Keratinocyte (primary cell): Measurements from ENCODE around the gene AIG1. TPM values are rescaled to one million over a fixed set of nuclear protein-coding genes. Genes with fewer than 3 reads are reported as not detected.

Experiments
- DNase-seq: peaks from one replicate; pipeline ENCODE4 v3.0.0-alpha.2; 2011; ENCODE audit warnings: low read depth, missing footprints, low spot score
- FAIRE-seq: peaks from 2 replicates; lab custom pipeline; 2011; peaks lifted over from hg19 to GRCh38; lab: Jason Lieb, UNC
- H2AFZ ChIP-seq: 2 replicates; pipeline ENCODE4 v1.6.0; 2012; ENCODE audit warnings: low read length, control low read depth, inconsistent platforms; ENCODE audit not compliant: control insufficient read depth
- H3K27ac ChIP-seq: 2 replicates; pipeline ENCODE4 v1.5.1; 2011; ENCODE audit warnings: low read length; ENCODE audit not compliant: control insufficient read depth, insufficient read depth
- H3K27me3 ChIP-seq: 3 replicates; pipeline ENCODE4 v1.6.0; 2011; ENCODE audit warnings: low read length; ENCODE audit not compliant: control insufficient read depth, insufficient read depth; ENCODE audit errors: extremely low read depth
- H3K36me3 ChIP-seq, 2 experiments: 2 replicates in 1 of 2; 3 replicates in 1 of 2; pipeline ENCODE4 v1.5.1; 2011; ENCODE audit warnings: low read length in 2 of 2, mild to moderate bottlenecking in 1 of 2; ENCODE audit not compliant: control insufficient read depth in 2 of 2, insufficient read depth in 2 of 2; ENCODE audit errors: extremely low read depth in 1 of 2
- H3K4me1 ChIP-seq: 3 replicates; pipeline ENCODE4 v1.5.1; 2011; ENCODE audit warnings: low read length; ENCODE audit not compliant: control insufficient read depth, insufficient read depth; ENCODE audit errors: extremely low read depth
- H3K4me2 ChIP-seq: 3 replicates; pipeline ENCODE4 v1.6.0; 2011; ENCODE audit warnings: low read depth, low read length; ENCODE audit not compliant: control insufficient read depth, insufficient read depth; ENCODE audit errors: extremely low read depth
- H3K4me3 ChIP-seq, 3 experiments: fragments of 200-600 bp in 1 of 3; sonication (generic) in 1 of 3; 2 replicates in 2 of 3; 3 replicates in 1 of 3; pipeline ENCODE4 v1.5.1; 2011 to 2016; ENCODE audit warnings: low read length in 3 of 3, mild to moderate bottlenecking in 3 of 3, control low read depth in 2 of 3, inconsistent platforms in 1 of 3, low read depth in 1 of 3, mixed read lengths in 1 of 3, mixed run types in 1 of 3, moderate library complexity in 1 of 3; ENCODE audit not compliant: control insufficient read depth in 2 of 3, insufficient read depth in 2 of 3; ENCODE audit errors: extremely low read depth in 1 of 3
- H3K79me2 ChIP-seq: 2 replicates; pipeline ENCODE4 v1.6.0; 2012; ENCODE audit warnings: low read length; ENCODE audit not compliant: control insufficient read depth, insufficient read depth
- H3K9ac ChIP-seq: 3 replicates; pipeline ENCODE4 v1.6.0; 2011; ENCODE audit warnings: low read length; ENCODE audit not compliant: control insufficient read depth, insufficient read depth; ENCODE audit errors: extremely low read depth
- H3K9me1 ChIP-seq: 3 replicates; pipeline ENCODE4 v1.6.0; 2011; ENCODE audit warnings: low read length; ENCODE audit not compliant: control insufficient read depth, insufficient read depth; ENCODE audit errors: extremely low read depth
- H3K9me3 ChIP-seq: 2 replicates; pipeline ENCODE4 v1.5.1; 2012; ENCODE audit warnings: low read depth, low read length; ENCODE audit not compliant: control insufficient read depth
- H4K20me1 ChIP-seq: 3 replicates; pipeline ENCODE4 v1.6.0; 2011; ENCODE audit warnings: low read length; ENCODE audit not compliant: control insufficient read depth, insufficient read depth; ENCODE audit errors: extremely low read depth
- EZH2 ChIP-seq: IDR thresholded peaks from one replicate; pipeline ENCODE4 v1.6.1; 2012; ENCODE audit warnings: inconsistent platforms, mild to moderate bottlenecking, low read length, moderate library complexity
- dilution Hi-C: fragments of 300-500 bp; cut with MboI; formaldehyde crosslinking; loops from one replicate; pipeline ENCODE4 v1.7.0; 2020; ENCODE audit warnings: low sequenced_read_pairs; ENCODE audit not compliant: extremely low pct_ligation_motif_present
- polyA plus RNA-seq, 5 experiments: library from polyadenylated mRNA; depleted of rRNA in 3 of 5; stranded (reverse) in 3 of 5; stranded (forward) in 1 of 5; unstranded in 1 of 5; fragments of >200 nt; gene quantifications; 1 replicate in 1 of 5; 2 replicates in 3 of 5; 3 replicates in 1 of 5; pipeline versions ENCODE4 v1.2.1 to v1.2.3, GENCODE V29; 2011 to 2012; ENCODE audit warnings: missing spikeins in 2 of 5, low read depth in 1 of 5, low replicate concordance in 1 of 5
- TF ChIP-seq, protein P1 (sequence below), 3 experiments: IDR thresholded peaks in 1 of 3; conservative IDR thresholded peaks in 1 of 3; optimal IDR thresholded peaks in 1 of 3; 2 replicates in 2 of 3; 3 replicates in 1 of 3; pipeline versions ENCODE3 to v1.5.1; 2011; ENCODE audit warnings: low read length in 3 of 3, mild to moderate bottlenecking in 3 of 3, moderate library complexity in 2 of 3, control low read depth in 1 of 3, inconsistent platforms in 1 of 3; ENCODE audit not compliant: insufficient read depth in 2 of 3; ENCODE audit errors: extremely low read depth in 1 of 3

AIG1 gene
- polyA plus RNA-seq, 1 donor (not counting 4 experiments of a cell fraction or from before 2014, with no cell fraction given), result 77.1 TPM

DNA sequence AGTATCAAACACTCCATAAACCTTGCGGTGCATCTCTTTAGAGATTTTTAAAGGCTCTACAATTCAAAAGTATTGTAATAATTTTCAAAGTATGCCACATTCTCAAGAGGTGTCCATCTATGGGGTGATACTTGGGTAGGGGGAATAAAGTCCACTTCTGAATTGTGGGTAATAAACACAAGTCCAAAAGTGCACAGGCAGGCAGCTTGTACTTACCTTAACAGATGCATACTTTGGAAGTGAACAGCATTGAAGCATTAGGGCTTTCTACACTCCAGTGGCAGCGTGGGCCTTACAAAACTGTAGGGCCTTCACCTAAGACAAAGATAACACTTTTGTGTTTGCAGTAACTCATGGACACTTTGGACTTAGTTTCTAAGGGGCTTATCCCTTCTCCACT, 58.6 kb downstream of the AIG1 start:
- H3K27ac ChIP-seq, result no peak overlapping the region
- no peaks in the 10 kb centered on the region for H4K20me1 ChIP-seq
- no peak overlapping the region for H3K4me3 ChIP-seq
- DNase-seq, result no peak
- FAIRE-seq, result no peak
- dilution Hi-C loops, result no loop called here
- no peak overlapping the region for H3K4me2 ChIP-seq
- H3K9ac ChIP-seq, result no peak overlapping the region
- no peaks in the 10 kb centered on the region for H3K36me3 ChIP-seq
- peaks cover 3% of the 10 kb centered on the region for H3K9me1 ChIP-seq
- no peak overlapping the region for H2AFZ ChIP-seq
- H3K79me2 ChIP-seq, result no peaks in the 10 kb centered on the region
- TF ChIP-seq, protein P1, sequence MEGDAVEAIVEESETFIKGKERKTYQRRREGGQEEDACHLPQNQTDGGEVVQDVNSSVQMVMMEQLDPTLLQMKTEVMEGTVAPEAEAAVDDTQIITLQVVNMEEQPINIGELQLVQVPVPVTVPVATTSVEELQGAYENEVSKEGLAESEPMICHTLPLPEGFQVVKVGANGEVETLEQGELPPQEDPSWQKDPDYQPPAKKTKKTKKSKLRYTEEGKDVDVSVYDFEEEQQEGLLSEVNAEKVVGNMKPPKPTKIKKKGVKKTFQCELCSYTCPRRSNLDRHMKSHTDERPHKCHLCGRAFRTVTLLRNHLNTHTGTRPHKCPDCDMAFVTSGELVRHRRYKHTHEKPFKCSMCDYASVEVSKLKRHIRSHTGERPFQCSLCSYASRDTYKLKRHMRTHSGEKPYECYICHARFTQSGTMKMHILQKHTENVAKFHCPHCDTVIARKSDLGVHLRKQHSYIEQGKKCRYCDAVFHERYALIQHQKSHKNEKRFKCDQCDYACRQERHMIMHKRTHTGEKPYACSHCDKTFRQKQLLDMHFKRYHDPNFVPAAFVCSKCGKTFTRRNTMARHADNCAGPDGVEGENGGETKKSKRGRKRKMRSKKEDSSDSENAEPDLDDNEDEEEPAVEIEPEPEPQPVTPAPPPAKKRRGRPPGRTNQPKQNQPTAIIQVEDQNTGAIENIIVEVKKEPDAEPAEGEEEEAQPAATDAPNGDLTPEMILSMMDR (optimal IDR thresholded peaks at IDR 0.05 in 1 of 3, IDR thresholded peaks at IDR 0.05 in 1 of 3, conservative IDR thresholded peaks at IDR 0.05 in 1 of 3; ENCODE audit: extremely low read depth in 1 of 3, insufficient read depth in 2 of 3, low read length in 3 of 3), result no peak
- no peak for TF ChIP-seq EZH2
- H3K4me1 ChIP-seq, result no peaks in the 10 kb centered on the region
- no peaks in the 10 kb centered on the region for H3K27me3 ChIP-seq
- no peaks in the 10 kb centered on the region for H3K9me3 ChIP-seq

- H3K4me1 ChIP-seq, result no peaks in the 10 kb centered on the region
- no peak overlapping the region for H3K4me2 ChIP-seq
- H3K9me3 ChIP-seq, result no peaks in the 10 kb centered on the region
- FAIRE-seq, result no peak
- no peaks in the 10 kb centered on the region for H3K36me3 ChIP-seq
- H3K9ac ChIP-seq, result no peak overlapping the region
- dilution Hi-C loops, result no loop called here
- TF ChIP-seq, protein P1 (optimal IDR thresholded peaks at IDR 0.05 in 1 of 3, IDR thresholded peaks at IDR 0.05 in 1 of 3, conservative IDR thresholded peaks at IDR 0.05 in 1 of 3; ENCODE audit: extremely low read depth in 1 of 3, insufficient read depth in 2 of 3, low read length in 3 of 3), result no peak
- TF ChIP-seq EZH2, result no peak
- no peaks in the 10 kb centered on the region for H3K27me3 ChIP-seq
- no peaks in the 10 kb centered on the region for H4K20me1 ChIP-seq
- H2AFZ ChIP-seq, result no peak overlapping the region
- peaks cover 3% of the 10 kb centered on the region for H3K9me1 ChIP-seq
- no peaks in the 10 kb centered on the region for H3K79me2 ChIP-seq
- no peak for DNase-seq
- no peak overlapping the region for H3K4me3 ChIP-seq
- no peak overlapping the region for H3K27ac ChIP-seq
Observed at GRCh38 chr6:143123081-143123480, 62.4 kb downstream of the AIG1 start.
